Osteoblast (primary cell): ENCODE measurements around the gene ARMC9. TPM values are rescaled to one million over a fixed set of nuclear protein-coding genes. Genes with fewer than 3 reads are reported as not detected.

Experiments
- DNase-seq: peaks from one replicate; pipeline ENCODE4 v3.0.0; 2011; ENCODE audit warnings: low spot score, mixed read lengths; ENCODE audit not compliant: insufficient read length; ENCODE audit errors: missing footprints
- H2AFZ ChIP-seq: 2 replicates; pipeline ENCODE4 v1.6.0; 2011; ENCODE audit warnings: mild to moderate bottlenecking, low read length
- H3K27ac ChIP-seq: 2 replicates; pipeline ENCODE4 v1.5.1; 2011; ENCODE audit warnings: mild to moderate bottlenecking, low read depth, low read length, moderate library complexity
- H3K27me3 ChIP-seq: 2 replicates; pipeline ENCODE4 v1.6.0; 2012; ENCODE audit warnings: mild to moderate bottlenecking, control low read depth, inconsistent platforms, low read length, moderate library complexity; ENCODE audit not compliant: insufficient read depth
- H3K36me3 ChIP-seq: 2 replicates; pipeline ENCODE4 v1.5.1; 2011; ENCODE audit warnings: mild to moderate bottlenecking, low read length, control low read depth, moderate library complexity; ENCODE audit not compliant: insufficient read depth
- H3K4me1 ChIP-seq: 2 replicates; pipeline ENCODE4 v1.5.1; 2011; ENCODE audit warnings: mild to moderate bottlenecking, low read length, control low read depth, moderate library complexity; ENCODE audit not compliant: insufficient read depth
- H3K4me2 ChIP-seq: 2 replicates; pipeline ENCODE4 v1.6.0; 2011; ENCODE audit warnings: mild to moderate bottlenecking, low read length; ENCODE audit not compliant: insufficient read depth
- H3K4me3 ChIP-seq: fragments of 200-600 bp; sonication (generic); 3 replicates; pipeline ENCODE4 v1.5.1; 2012; ENCODE audit warnings: mild to moderate bottlenecking, low read length, inconsistent platforms; ENCODE audit not compliant: insufficient read depth
- H3K79me2 ChIP-seq: 2 replicates; pipeline ENCODE4 v1.6.0; 2012; ENCODE audit warnings: mild to moderate bottlenecking, low read length, control low read depth, inconsistent platforms; ENCODE audit not compliant: insufficient read depth
- H3K9me3 ChIP-seq: 2 replicates; pipeline ENCODE4 v1.5.1; 2011; ENCODE audit warnings: low read depth, low read length, control low read depth
- H4K20me1 ChIP-seq: 2 replicates; pipeline ENCODE4 v1.6.0; 2012; ENCODE audit warnings: mild to moderate bottlenecking, low read length, control low read depth; ENCODE audit not compliant: insufficient read depth
- total RNA-seq: library from RNA; depleted of rRNA; stranded (reverse); fragments of >200 nt; gene quantifications from 2 replicates; pipeline ENCODE4 v1.2.3, GENCODE V29; 2012
- TF ChIP-seq, protein P1 (sequence below): IDR thresholded peaks from 2 replicates; pipeline ENCODE4 v1.5.1; 2011; ENCODE audit warnings: mild to moderate bottlenecking, low read depth, low read length, moderate library complexity; ENCODE audit errors: extremely low read depth

ARMC9 gene
- total RNA-seq, 1 donor: 221 TPM

GRCh38 chr2:231360881-231361371 is 162.5 kb downstream of the ARMC9 start:
- Histone ChIP-seq H3K79me2 (no peaks in the 10 kb centered on the region), H3K4me3 (no peak overlapping the region), H4K20me1 (no peaks in the 10 kb centered on the region), H3K27ac (no peak overlapping the region), H3K9me3 (no peaks in the 10 kb centered on the region), H2AFZ (no peak overlapping the region), H3K4me1 (peaks cover 7% of the 10 kb centered on the region), H3K36me3 (no peaks in the 10 kb centered on the region), H3K4me2 (no peak overlapping the region), H3K27me3 (no peaks in the 10 kb centered on the region)
- TF ChIP-seq, protein P1, sequence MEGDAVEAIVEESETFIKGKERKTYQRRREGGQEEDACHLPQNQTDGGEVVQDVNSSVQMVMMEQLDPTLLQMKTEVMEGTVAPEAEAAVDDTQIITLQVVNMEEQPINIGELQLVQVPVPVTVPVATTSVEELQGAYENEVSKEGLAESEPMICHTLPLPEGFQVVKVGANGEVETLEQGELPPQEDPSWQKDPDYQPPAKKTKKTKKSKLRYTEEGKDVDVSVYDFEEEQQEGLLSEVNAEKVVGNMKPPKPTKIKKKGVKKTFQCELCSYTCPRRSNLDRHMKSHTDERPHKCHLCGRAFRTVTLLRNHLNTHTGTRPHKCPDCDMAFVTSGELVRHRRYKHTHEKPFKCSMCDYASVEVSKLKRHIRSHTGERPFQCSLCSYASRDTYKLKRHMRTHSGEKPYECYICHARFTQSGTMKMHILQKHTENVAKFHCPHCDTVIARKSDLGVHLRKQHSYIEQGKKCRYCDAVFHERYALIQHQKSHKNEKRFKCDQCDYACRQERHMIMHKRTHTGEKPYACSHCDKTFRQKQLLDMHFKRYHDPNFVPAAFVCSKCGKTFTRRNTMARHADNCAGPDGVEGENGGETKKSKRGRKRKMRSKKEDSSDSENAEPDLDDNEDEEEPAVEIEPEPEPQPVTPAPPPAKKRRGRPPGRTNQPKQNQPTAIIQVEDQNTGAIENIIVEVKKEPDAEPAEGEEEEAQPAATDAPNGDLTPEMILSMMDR: no peak
- no peak for DNase-seq

DNA sequence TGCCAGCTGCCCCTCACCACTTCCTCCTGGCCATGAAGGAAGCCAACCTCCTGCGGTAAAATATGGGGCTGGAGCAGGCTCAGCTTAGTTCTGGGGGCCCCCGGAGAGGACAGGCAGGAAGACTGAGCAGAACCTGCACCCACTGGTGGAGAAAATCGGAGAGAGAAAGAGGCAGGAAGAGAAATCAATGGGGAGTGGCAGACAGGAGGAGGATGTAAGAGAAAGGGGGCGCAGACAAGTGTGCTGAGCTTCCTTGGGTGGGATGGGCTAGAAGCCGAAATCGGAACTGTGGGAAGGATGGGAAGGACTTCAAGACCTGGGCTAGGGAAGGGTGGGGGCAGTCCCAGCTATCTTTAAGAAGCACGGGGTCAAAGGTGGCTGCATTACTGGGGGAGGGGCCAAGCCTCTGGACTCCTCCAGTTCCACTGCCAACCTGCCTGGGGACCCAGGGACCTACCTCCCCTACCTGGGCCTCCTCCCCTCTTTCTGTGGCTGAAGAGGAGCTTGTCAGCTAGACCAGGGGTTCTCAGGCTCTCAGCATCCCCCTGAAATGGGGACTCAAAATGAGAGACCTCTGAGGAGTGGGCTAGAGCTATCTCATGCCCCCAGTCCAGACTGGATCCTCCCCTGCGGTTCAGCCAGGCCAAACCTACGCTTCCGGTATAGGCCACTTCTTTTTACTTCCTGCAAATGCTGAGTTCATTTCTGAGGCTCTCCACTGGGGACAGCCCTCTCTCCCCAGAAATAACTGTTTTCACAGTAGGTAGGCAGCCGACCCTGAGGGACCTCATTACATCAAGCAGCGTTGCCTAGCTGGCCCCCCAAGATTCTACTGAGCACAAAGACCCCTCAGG is 163.5 kb downstream of the ARMC9 start:
- Histone ChIP-seq H3K9me3 (no peaks in the 10 kb centered on the region), H2AFZ (no peak overlapping the region), H3K4me3 (no peak overlapping the region), H4K20me1 (no peaks in the 10 kb centered on the region), H3K79me2 (no peaks in the 10 kb centered on the region), H3K4me2 (no peak overlapping the region), H3K36me3 (no peaks in the 10 kb centered on the region), H3K4me1 (peaks cover 7% of the 10 kb centered on the region), H3K27me3 (no peaks in the 10 kb centered on the region), H3K27ac (no peak overlapping the region)
- DNase-seq: no peak
- TF ChIP-seq, protein P1: no peak

- Histone ChIP-seq H3K27ac (no peak overlapping the region), H3K4me1 (peaks cover 7% of the 10 kb centered on the region), H3K4me3 (no peak overlapping the region), H3K4me2 (no peak overlapping the region), H3K36me3 (no peaks in the 10 kb centered on the region), H3K79me2 (no peaks in the 10 kb centered on the region), H4K20me1 (no peaks in the 10 kb centered on the region), H3K9me3 (no peaks in the 10 kb centered on the region), H3K27me3 (no peaks in the 10 kb centered on the region), H2AFZ (no peak overlapping the region)
- TF ChIP-seq, protein P1: no peak
- no peak for DNase-seq
Observed at GRCh38 chr2:231362555-231363184, 164.2 kb downstream of the ARMC9 start.

DNA sequence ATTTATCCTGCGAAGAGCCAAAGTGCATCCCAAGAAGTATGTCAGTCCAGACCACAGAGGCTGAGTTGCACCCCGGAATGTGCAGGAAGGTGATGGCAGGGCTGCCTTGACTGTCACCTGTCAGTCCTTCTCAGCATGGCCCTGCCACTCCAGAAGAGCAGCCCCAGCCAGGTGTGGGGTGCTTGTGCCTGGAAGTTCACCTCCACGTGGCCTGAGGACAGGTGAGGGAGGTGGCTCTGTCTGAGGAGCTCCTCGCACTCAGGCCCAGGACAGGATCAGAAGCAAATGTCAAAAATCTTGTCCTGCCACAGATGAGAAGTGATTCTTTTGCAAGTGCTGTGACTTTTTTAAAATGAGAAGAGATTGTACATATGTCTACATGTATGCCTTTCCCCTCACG is 165.6 kb downstream of the ARMC9 start:
- Histone ChIP-seq H3K27ac (no peak overlapping the region), H2AFZ (no peak overlapping the region), H3K27me3 (no peaks in the 10 kb centered on the region), H3K4me2 (no peak overlapping the region), H3K9me3 (no peaks in the 10 kb centered on the region), H3K36me3 (no peaks in the 10 kb centered on the region), H3K4me1 (peaks cover 7% of the 10 kb centered on the region), H3K79me2 (no peaks in the 10 kb centered on the region), H3K4me3 (no peak overlapping the region), H4K20me1 (no peaks in the 10 kb centered on the region)
- DNase-seq: no peak
- TF ChIP-seq, protein P1: no peak
